Caco-2 (cell line): ENCODE data around the gene SPATA31C1. TPM values are rescaled to one million over a fixed set of nuclear protein-coding genes. Genes with fewer than 3 reads are reported as not detected.
"Not testable (repeated sequence)": the region's sequence is repeated elsewhere in the genome, so short reads cannot be mapped to it uniquely, and the experiment has no call there.

Source experiments
- BruUV-seq: library from RNA; stranded (reverse); fragments of 400-500 nt; replicated peaks from 2 replicates; lab custom pipeline; 2021; lab: Mats Ljungman, UMichigan
- CTCF ChIA-PET: fragments of 300-600 bp; sonication (Branson Sonifier 250); formaldehyde crosslinking; loops from one replicate; lab custom pipeline; 2022; ENCODE audit warnings: antibody characterized with exemption; lab: Charles Lee
- POLR2A ChIA-PET: fragments of 300-600 bp; sonication (Branson Sonifier 250); formaldehyde crosslinking; loops from one replicate; lab custom pipeline; 2022; ENCODE audit warnings: antibody characterized with exemption; lab: Charles Lee
- DNase-seq, 2 experiments: peaks; one replicate each; pipeline versions ENCODE4 v3.0.0 to v3.0.0-alpha.2; 2020 to 2022
- H3K27me3 ChIP-seq: replicated peaks from 2 replicates; pipeline ENCODE4 v1.6.0; 2011; ENCODE audit warnings: low read length; ENCODE audit not compliant: control insufficient read depth, insufficient read depth
- H3K36me3 ChIP-seq: 2 replicates; pipeline ENCODE4 v1.5.1; 2011; ENCODE audit warnings: low read length; ENCODE audit not compliant: control insufficient read depth, insufficient read depth
- H3K4me1 ChIP-seq: fragments of 250-450 bp; sonication (Bioruptor Pico); 2 replicates; pipeline ENCODE4 v1.5.1; 2020; ENCODE audit warnings: mild to moderate bottlenecking
- H3K4me3 ChIP-seq: 2 replicates; pipeline ENCODE4 v1.5.1; 2011; ENCODE audit warnings: low read depth, mild to moderate bottlenecking, control low read depth, low read length
- H3K9me3 ChIP-seq: fragments of 250-450 bp; sonication (Bioruptor Pico); 2 replicates; pipeline ENCODE4 v1.5.1; 2020; ENCODE audit warnings: mild to moderate bottlenecking, moderate library complexity
- H3K27ac Mint-ChIP-seq: one replicate; pipeline ENCODE4 v1.8.0; 2022; ENCODE audit warnings: mixed read lengths; ENCODE audit not compliant: unreplicated experiment
- H3K27me3 Mint-ChIP-seq: one replicate; pipeline ENCODE4 v1.8.0; 2022; ENCODE audit warnings: mixed read lengths; ENCODE audit not compliant: insufficient read depth, unreplicated experiment
- H3K36me3 Mint-ChIP-seq: one replicate; pipeline ENCODE4 v1.8.0; 2022; ENCODE audit warnings: mild to moderate bottlenecking, mixed read lengths; ENCODE audit not compliant: insufficient read depth, unreplicated experiment
- H3K4me1 Mint-ChIP-seq: one replicate; pipeline ENCODE4 v1.8.0; 2022; ENCODE audit warnings: low read depth, mixed read lengths; ENCODE audit not compliant: unreplicated experiment
- H3K4me3 Mint-ChIP-seq: one replicate; pipeline ENCODE4 v1.8.0; 2022; ENCODE audit warnings: mild to moderate bottlenecking, moderate library complexity, mixed read lengths; ENCODE audit not compliant: unreplicated experiment
- H3K9me3 Mint-ChIP-seq: one replicate; pipeline ENCODE4 v1.8.0; 2022; ENCODE audit warnings: mixed read lengths; ENCODE audit not compliant: unreplicated experiment
- intact Hi-C: fragments of 100-400 bp; cut with micrococcal nuclease; formaldehyde crosslinking; loops from one replicate; pipeline ENCODE4 v1.10.0; 2022; ENCODE audit not compliant: unreplicated experiment
- total RNA-seq: library from RNA; stranded (reverse); gene quantifications from 2 replicates; pipeline ENCODE4 v1.2.3, GENCODE V29; 2022

The SPATA31C1 gene
- total RNA-seq, 1 experiment from 2014 or later, result not detected

- H3K9me3 Mint-ChIP-seq, H3K36me3 Mint-ChIP-seq, H3K36me3 ChIP-seq, H3K4me3 ChIP-seq, CTCF ChIA-PET, BruUV-seq, H3K27me3 Mint-ChIP-seq, intact Hi-C loops, H3K27ac Mint-ChIP-seq, H3K4me1 ChIP-seq, POLR2A ChIA-PET, H3K4me1 Mint-ChIP-seq, H3K4me3 Mint-ChIP-seq, H3K27me3 ChIP-seq, H3K9me3 ChIP-seq: not testable (repeated sequence)
- peak in 1 of 2 experiments; percentile 24 for DNase-seq
These were observed 16.7 kb downstream of the SPATA31C1 start for GRCh38 chr9:87934444-87934843.

GRCh38 chr9:87937352-87937751, 19.6 kb downstream of the SPATA31C1 start:
- H3K4me1 Mint-ChIP-seq, H3K27me3 ChIP-seq, intact Hi-C loops, H3K9me3 Mint-ChIP-seq, H3K36me3 Mint-ChIP-seq, DNase-seq, CTCF ChIA-PET, POLR2A ChIA-PET, H3K4me3 ChIP-seq, H3K9me3 ChIP-seq, H3K27ac Mint-ChIP-seq, H3K27me3 Mint-ChIP-seq, H3K4me3 Mint-ChIP-seq, BruUV-seq, H3K36me3 ChIP-seq, H3K4me1 ChIP-seq: not testable (repeated sequence)

GRCh38 chr9:87937918-87938317, 20.2 kb downstream of the SPATA31C1 start:
- H3K4me3 ChIP-seq, H3K27me3 ChIP-seq, H3K27ac Mint-ChIP-seq, H3K9me3 ChIP-seq, H3K4me1 Mint-ChIP-seq, H3K36me3 ChIP-seq, H3K36me3 Mint-ChIP-seq, H3K27me3 Mint-ChIP-seq, DNase-seq, H3K4me3 Mint-ChIP-seq, POLR2A ChIA-PET, intact Hi-C loops, CTCF ChIA-PET, H3K9me3 Mint-ChIP-seq, BruUV-seq, H3K4me1 ChIP-seq: not testable (repeated sequence)

GRCh38 chr9:87938336-87938735, 20.6 kb downstream of the SPATA31C1 start:
- DNase-seq, CTCF ChIA-PET, POLR2A ChIA-PET, H3K4me1 ChIP-seq, H3K27me3 ChIP-seq, H3K4me3 Mint-ChIP-seq, H3K9me3 ChIP-seq, H3K4me3 ChIP-seq, H3K4me1 Mint-ChIP-seq, BruUV-seq, H3K27ac Mint-ChIP-seq, intact Hi-C loops, H3K36me3 ChIP-seq, H3K36me3 Mint-ChIP-seq, H3K27me3 Mint-ChIP-seq, H3K9me3 Mint-ChIP-seq: not testable (repeated sequence)

GRCh38 chr9:87939096-87939495, 21.3 kb downstream of the SPATA31C1 start:
- H3K9me3 ChIP-seq, H3K4me3 ChIP-seq, H3K36me3 Mint-ChIP-seq, H3K4me1 ChIP-seq, H3K4me1 Mint-ChIP-seq, H3K27me3 ChIP-seq, H3K27me3 Mint-ChIP-seq, intact Hi-C loops, POLR2A ChIA-PET, H3K27ac Mint-ChIP-seq, BruUV-seq, H3K36me3 ChIP-seq, H3K4me3 Mint-ChIP-seq, DNase-seq, H3K9me3 Mint-ChIP-seq: not testable (repeated sequence)
- CTCF ChIA-PET, result interaction anchor here (0.6 kb wide), 1 partner anchor 56 kb away, joined by 3 read pairs; the partner anchor contains the start of gene SPATA31E1
